Fibroblast of lung (primary cell): ENCODE results near the gene LATS1. TPM values are rescaled to one million over a fixed set of nuclear protein-coding genes. Genes with fewer than 3 reads are reported as not detected.

Experiments
- DNase-seq, 2 donors: peaks; one replicate each; pipeline versions ENCODE4 v3.0.0 to v3.0.0-alpha.2; 2010; ENCODE audit warnings: low read depth in 2 of 2
- H2AFZ ChIP-seq: 2 replicates; pipeline ENCODE4 v1.5.1; 2012; ENCODE audit warnings: low read length, control low read depth, inconsistent platforms
- H3K27ac ChIP-seq: 2 replicates; pipeline ENCODE4 v1.5.1; 2011; ENCODE audit warnings: low read length, control low read depth; ENCODE audit not compliant: insufficient read depth
- H3K27me3 ChIP-seq: 2 replicates; pipeline ENCODE4 v1.5.1; 2011; ENCODE audit warnings: mild to moderate bottlenecking, low read length; ENCODE audit not compliant: control insufficient read depth, insufficient read depth
- H3K36me3 ChIP-seq: 2 replicates; pipeline ENCODE4 v1.5.1; 2011; ENCODE audit warnings: low read length; ENCODE audit not compliant: control insufficient read depth, insufficient read depth
- H3K4me1 ChIP-seq: 2 replicates; pipeline ENCODE4 v1.5.1; 2011; ENCODE audit warnings: low read length; ENCODE audit not compliant: control insufficient read depth, insufficient read depth; ENCODE audit errors: extremely low read depth
- H3K4me2 ChIP-seq: 2 replicates; pipeline ENCODE4 v1.5.1; 2011; ENCODE audit warnings: low read length, control low read depth; ENCODE audit not compliant: insufficient read depth; ENCODE audit errors: extremely low read depth
- H3K4me3 ChIP-seq, 4 experiments: fragments of 200-600 bp in 1 of 4; sonication (generic) in 1 of 4; replicated peaks in 1 of 4; 2 replicates each; pipeline ENCODE4 v1.5.1; 2011 to 2016; ENCODE audit warnings: low read length in 4 of 4, low read depth in 3 of 4, mild to moderate bottlenecking in 3 of 4, control low read depth in 2 of 4, inconsistent platforms in 1 of 4, mixed read lengths in 1 of 4; ENCODE audit not compliant: insufficient read depth in 1 of 4; ENCODE audit errors: control extremely low read depth in 1 of 4
- H3K79me2 ChIP-seq: 2 replicates; pipeline ENCODE4 v1.5.1; 2012; ENCODE audit warnings: mild to moderate bottlenecking, low read length, inconsistent platforms; ENCODE audit not compliant: control insufficient read depth, insufficient read depth
- H3K9ac ChIP-seq: 2 replicates; pipeline ENCODE4 v1.5.1; 2011; ENCODE audit warnings: mild to moderate bottlenecking, low read length, control low read depth; ENCODE audit not compliant: insufficient read depth
- H3K9me3 ChIP-seq: 2 replicates; pipeline ENCODE4 v1.5.1; 2012; ENCODE audit warnings: low read depth, low read length; ENCODE audit not compliant: control insufficient read depth, insufficient read depth
- H4K20me1 ChIP-seq: 2 replicates; pipeline ENCODE4 v1.5.1; 2011; ENCODE audit warnings: low read length; ENCODE audit not compliant: control insufficient read depth, insufficient read depth; ENCODE audit errors: extremely low read depth
- EZH2 ChIP-seq: IDR thresholded peaks from 2 replicates; pipeline ENCODE4 v1.5.1; 2012; ENCODE audit warnings: low read length, control low read depth, mild to moderate bottlenecking; ENCODE audit errors: missing control alignments
- polyA plus RNA-seq, 2 donors: library from polyadenylated mRNA; depleted of rRNA in 1 of 2; stranded (reverse) in 1 of 2; unstranded in 1 of 2; fragments of >200 nt; gene quantifications; 2 replicates each; pipeline ENCODE4 v1.2.1, GENCODE V29; 2011 to 2012; ENCODE audit warnings: missing spikeins in 1 of 2
- total RNA-seq: library from RNA; depleted of rRNA; stranded (reverse); fragments of >200 nt; gene quantifications from 2 replicates; pipeline ENCODE4 v1.2.1, GENCODE V29; 2014
- TF ChIP-seq, protein P1 (sequence below), 2 donors: IDR thresholded peaks in 1 of 2; conservative IDR thresholded peaks in 1 of 2; 1 replicate in 1 of 2; 2 replicates in 1 of 2; pipeline ENCODE4 v1.5.1; 2011 to 2012; ENCODE audit warnings: low read length in 2 of 2, control low read depth in 1 of 2, inconsistent platforms in 1 of 2, low read depth in 1 of 2, mild to moderate bottlenecking in 1 of 2

Gene LATS1
- total and polyA plus RNA-seq, 2 donors (not counting 1 experiment from before 2014, with no cell fraction given): 8.6 to 20.3 TPM

DNA sequence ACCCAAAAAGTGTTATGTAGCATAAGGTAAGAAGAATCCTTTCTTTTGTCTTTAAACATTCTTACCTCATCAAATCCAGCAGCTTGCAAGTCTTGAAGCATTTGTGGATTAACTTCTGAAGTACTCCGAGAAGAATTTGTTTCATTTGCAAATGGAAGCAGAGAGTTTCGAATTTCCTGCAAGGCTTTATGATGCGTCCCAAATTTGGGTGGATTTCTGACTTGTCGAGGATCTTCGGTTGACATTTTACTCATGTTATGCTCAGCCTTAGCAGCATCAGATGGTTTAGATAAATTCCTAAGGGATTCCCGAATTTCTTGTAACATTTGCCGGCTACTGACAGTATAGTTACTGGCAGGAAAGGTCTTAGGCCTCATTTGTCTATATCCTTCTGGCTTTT, 16.2 kb downstream of the LATS1 start:
- peak overlapping the region; percentile 43 for H3K27ac ChIP-seq
- H3K4me3 ChIP-seq: no peak overlapping the region

GRCh38 chr6:149699150-149699549, 18.8 kb downstream of the LATS1 start:
- DNase-seq: no peak
- Histone ChIP-seq H3K9ac (no peak overlapping the region), H3K79me2 (peaks cover 59% of the 10 kb centered on the region), H2AFZ (no peak overlapping the region), H3K27ac (no peak overlapping the region), H3K4me1 (peaks cover 3% of the 10 kb centered on the region), H4K20me1 (no peaks in the 10 kb centered on the region), H3K36me3 (no peaks in the 10 kb centered on the region), H3K27me3 (no peaks in the 10 kb centered on the region), H3K4me2 (no peak overlapping the region), H3K4me3 (no peak overlapping the region), H3K9me3 (no peaks in the 10 kb centered on the region)
- TF ChIP-seq, protein P1, sequence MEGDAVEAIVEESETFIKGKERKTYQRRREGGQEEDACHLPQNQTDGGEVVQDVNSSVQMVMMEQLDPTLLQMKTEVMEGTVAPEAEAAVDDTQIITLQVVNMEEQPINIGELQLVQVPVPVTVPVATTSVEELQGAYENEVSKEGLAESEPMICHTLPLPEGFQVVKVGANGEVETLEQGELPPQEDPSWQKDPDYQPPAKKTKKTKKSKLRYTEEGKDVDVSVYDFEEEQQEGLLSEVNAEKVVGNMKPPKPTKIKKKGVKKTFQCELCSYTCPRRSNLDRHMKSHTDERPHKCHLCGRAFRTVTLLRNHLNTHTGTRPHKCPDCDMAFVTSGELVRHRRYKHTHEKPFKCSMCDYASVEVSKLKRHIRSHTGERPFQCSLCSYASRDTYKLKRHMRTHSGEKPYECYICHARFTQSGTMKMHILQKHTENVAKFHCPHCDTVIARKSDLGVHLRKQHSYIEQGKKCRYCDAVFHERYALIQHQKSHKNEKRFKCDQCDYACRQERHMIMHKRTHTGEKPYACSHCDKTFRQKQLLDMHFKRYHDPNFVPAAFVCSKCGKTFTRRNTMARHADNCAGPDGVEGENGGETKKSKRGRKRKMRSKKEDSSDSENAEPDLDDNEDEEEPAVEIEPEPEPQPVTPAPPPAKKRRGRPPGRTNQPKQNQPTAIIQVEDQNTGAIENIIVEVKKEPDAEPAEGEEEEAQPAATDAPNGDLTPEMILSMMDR (conservative IDR thresholded peaks at IDR 0.05 in 1 of 2, IDR thresholded peaks at IDR 0.05 in 1 of 2; ENCODE audit: low read depth in 1 of 2, low read length in 2 of 2): no peak
- no peak for TF ChIP-seq EZH2

More for the DNA sequence above, 16.2 kb downstream of the LATS1 start:
- Histone ChIP-seq H3K27me3 (no peaks in the 10 kb centered on the region), H2AFZ (no peak overlapping the region), H3K9me3 (no peaks in the 10 kb centered on the region), H3K36me3 (no peaks in the 10 kb centered on the region), H3K4me2 (peak overlapping the region; percentile 81), H3K9ac (no peak overlapping the region), H3K79me2 (peaks cover 72% of the 10 kb centered on the region), H3K4me1 (peaks cover 5% of the 10 kb centered on the region), H4K20me1 (no peaks in the 10 kb centered on the region)
- TF ChIP-seq, protein P1 (conservative IDR thresholded peaks at IDR 0.05 in 1 of 2, IDR thresholded peaks at IDR 0.05 in 1 of 2; ENCODE audit: low read depth in 1 of 2, low read length in 2 of 2): no peak
- no peak for TF ChIP-seq EZH2
- DNase-seq: peak; percentile 21 to 47

- H4K20me1 ChIP-seq: no peaks in the 10 kb centered on the region
- no peak overlapping the region for H3K4me2 ChIP-seq
- H2AFZ ChIP-seq: no peak overlapping the region
Observed at GRCh38 chr6:149698175-149698574, 19.7 kb downstream of the LATS1 start.

More at GRCh38 chr6:149698175-149698574, 19.7 kb downstream of the LATS1 start:
- no peak for DNase-seq
- H3K27ac ChIP-seq: no peak overlapping the region
- no peak overlapping the region for H3K4me3 ChIP-seq
- no peaks in the 10 kb centered on the region for H3K9me3 ChIP-seq
- no peaks in the 10 kb centered on the region for H3K27me3 ChIP-seq
- H3K9ac ChIP-seq: no peak overlapping the region
- TF ChIP-seq EZH2: no peak
- TF ChIP-seq, protein P1 (conservative IDR thresholded peaks at IDR 0.05 in 1 of 2, IDR thresholded peaks at IDR 0.05 in 1 of 2; ENCODE audit: low read depth in 1 of 2, low read length in 2 of 2): no peak
- peaks cover 3% of the 10 kb centered on the region for H3K4me1 ChIP-seq
- peaks cover 50% of the 10 kb centered on the region for H3K79me2 ChIP-seq
- H3K36me3 ChIP-seq: no peaks in the 10 kb centered on the region
